GM12878 (cell line): Measurements from ENCODE around the gene PTPRJ. TPM values are rescaled to one million over a fixed set of nuclear protein-coding genes. Genes with fewer than 3 reads are reported as not detected.

Experiments
- ATAC-seq: fragments of 200-7000 bp; cut with Tn5 transposase; 3 replicates; pipeline ENCODE4 v1.9.1; 2020; ENCODE audit warnings: mild to moderate bottlenecking, moderate library complexity
- BruUV-seq: library from RNA; stranded (reverse); fragments of 400-500 nt; replicated peaks from 2 replicates; lab custom pipeline; 2021; lab: Mats Ljungman, UMichigan
- CTCF ChIA-PET: fragments of 300-600 bp; sonication (Branson Sonifier 250); formaldehyde crosslinking; extraction: SDS; loops from one replicate; lab custom pipeline; 2021; ENCODE audit warnings: inconsistent platforms; lab: Yijun Ruan, JAX
- POLR2A ChIA-PET: fragments of 350-600 bp; formaldehyde crosslinking; extraction: SDS; loops from one replicate; lab custom pipeline; 2021; ENCODE audit warnings: inconsistent platforms; lab: Charles Lee
- RAD21 ChIA-PET: fragments of 300-600 bp; sonication (Branson Sonifier 250); formaldehyde crosslinking; loops from one replicate; lab custom pipeline; 2023; ENCODE audit warnings: antibody characterized with exemption; ENCODE audit not compliant: unreplicated experiment; lab: Charles Lee
- SMC1A ChIA-PET: fragments of 300-600 bp; sonication (Branson Sonifier 250); formaldehyde crosslinking; loops from one replicate; lab custom pipeline; 2023; ENCODE audit not compliant: unreplicated experiment, uncharacterized antibody; lab: Charles Lee
- DNase-seq: peaks from one replicate; pipeline ENCODE4 v3.0.0-alpha.2; 2011; ENCODE audit warnings: low read depth, low spot score
- FAIRE-seq: peaks from 3 replicates; lab custom pipeline; 2011; peaks lifted over from hg19 to GRCh38; lab: Jason Lieb, UNC
- H2AFZ ChIP-seq: 2 replicates; pipeline ENCODE4 v1.6.0; 2011; ENCODE audit warnings: low read depth, low read length, control low read depth; ENCODE audit not compliant: control insufficient read depth
- H3K27ac ChIP-seq: 2 replicates; pipeline ENCODE4 v1.5.1; 2011; ENCODE audit warnings: control low read depth; ENCODE audit not compliant: control insufficient read depth, insufficient read depth
- H3K27me3 ChIP-seq, 2 experiments: replicated peaks in 1 of 2; 2 replicates each; pipeline versions ENCODE4 v1.6.0 to v1.6.1; 2011; ENCODE audit warnings: low read length in 1 of 2; ENCODE audit not compliant: control insufficient read depth in 2 of 2, insufficient read depth in 2 of 2
- H3K36me3 ChIP-seq, 2 experiments: 2 replicates each; pipeline ENCODE4 v1.5.1; 2011; ENCODE audit warnings: low read length in 1 of 2; ENCODE audit not compliant: control insufficient read depth in 2 of 2, insufficient read depth in 2 of 2
- H3K4me1 ChIP-seq: 2 replicates; pipeline ENCODE4 v1.6.1; 2011; ENCODE audit warnings: mild to moderate bottlenecking, low read length, moderate library complexity, mixed read lengths; ENCODE audit not compliant: control insufficient read depth, insufficient read depth
- H3K4me2 ChIP-seq: 2 replicates; pipeline ENCODE4 v1.6.0; 2011; ENCODE audit warnings: control low read depth; ENCODE audit not compliant: control insufficient read depth, insufficient read depth
- H3K4me3 ChIP-seq: fragments of 200-600 bp; sonication (generic); 2 replicates; pipeline ENCODE4 v1.5.1; 2016
- H3K79me2 ChIP-seq: 2 replicates; pipeline ENCODE4 v1.6.0; 2011; ENCODE audit warnings: low read length; ENCODE audit not compliant: control insufficient read depth, insufficient read depth
- H3K9ac ChIP-seq: 2 replicates; pipeline ENCODE4 v1.8.0; 2011; ENCODE audit warnings: low read length, control low read depth, mixed read lengths; ENCODE audit not compliant: control insufficient read depth, insufficient read depth
- H3K9me3 ChIP-seq: replicated peaks from 3 replicates; pipeline ENCODE4 v1.5.1; 2011; ENCODE audit warnings: mild to moderate bottlenecking, low read length; ENCODE audit not compliant: control insufficient read depth, insufficient read depth
- H4K20me1 ChIP-seq: 2 replicates; pipeline ENCODE4 v1.6.0; 2011; ENCODE audit not compliant: control insufficient read depth, insufficient read depth
- BCL11A ChIP-seq: IDR thresholded peaks from 2 replicates; pipeline ENCODE4 v1.6.1; 2011; ENCODE audit warnings: low read depth, low read length
- BHLHE40 ChIP-seq, 2 experiments: fragments of 450-650 bp in 1 of 2; IDR thresholded peaks; 2 replicates each; pipeline ENCODE4 v1.6.1; 2011 to 2017; ENCODE audit warnings: low read depth in 2 of 2, borderline replicate concordance in 1 of 2, improper control_type of control experiment in 1 of 2, low read length in 1 of 2, mild to moderate bottlenecking in 1 of 2
- CBFB ChIP-seq: IDR thresholded peaks from 2 replicates; pipeline ENCODE4 v1.6.1; 2016; ENCODE audit warnings: antibody characterized with exemption, low read depth
- CREM ChIP-seq: IDR thresholded peaks from 2 replicates; pipeline ENCODE4 v1.6.1; 2014; ENCODE audit warnings: antibody characterized with exemption, low read depth
- ETV6 ChIP-seq, 2 experiments: fragments of 450-650 bp in 1 of 2; IDR thresholded peaks in 1 of 2; conservative IDR thresholded peaks in 1 of 2; 2 replicates each; pipeline ENCODE4 v1.6.1; 2014; ENCODE audit warnings: antibody characterized with exemption in 1 of 2, borderline replicate concordance in 1 of 2, low read depth in 1 of 2, mild to moderate bottlenecking in 1 of 2, moderate library complexity in 1 of 2
- FOXM1 ChIP-seq: IDR thresholded peaks from 2 replicates; pipeline ENCODE4 v1.6.1; 2012; ENCODE audit warnings: low read depth, mild to moderate bottlenecking, inconsistent platforms, low read length, moderate library complexity
- IKZF1 ChIP-seq: fragments of 450-650 bp; conservative IDR thresholded peaks from 2 replicates; pipeline ENCODE4 v1.6.1; 2017; ENCODE audit warnings: antibody characterized with exemption, mild to moderate bottlenecking
- JUND ChIP-seq: IDR thresholded peaks from 2 replicates; pipeline ENCODE4 v1.6.1; 2012; ENCODE audit warnings: low read depth, mild to moderate bottlenecking, low read length, improper control_type of control experiment, moderate library complexity
- KLF5 ChIP-seq: fragments of 450-650 bp; IDR thresholded peaks from 2 replicates; pipeline ENCODE4 v1.6.1; 2014; ENCODE audit warnings: mild to moderate bottlenecking; ENCODE audit not compliant: partially characterized antibody
- MEF2A ChIP-seq: IDR thresholded peaks from 2 replicates; pipeline ENCODE4 v1.6.1; 2011; ENCODE audit warnings: low read depth, mild to moderate bottlenecking, low read length, moderate library complexity; ENCODE audit not compliant: insufficient read depth
- MTA3 ChIP-seq: IDR thresholded peaks from 2 replicates; pipeline ENCODE4 v1.6.1; 2012; ENCODE audit warnings: low read length, inconsistent platforms, borderline replicate concordance
- MXI1 ChIP-seq: fragments of 150-350 bp; IDR thresholded peaks from 2 replicates; pipeline ENCODE4 v1.6.1; 2011; ENCODE audit warnings: low read depth, mild to moderate bottlenecking, inconsistent platforms, low read length, improper control_type of control experiment
- NFIC ChIP-seq: IDR thresholded peaks from 2 replicates; pipeline ENCODE4 v1.6.1; 2012; ENCODE audit warnings: low read depth, mild to moderate bottlenecking, inconsistent platforms, low read length, moderate library complexity
- PAX5 ChIP-seq: IDR thresholded peaks from 2 replicates; pipeline ENCODE4 v1.6.1; 2011; ENCODE audit warnings: low read depth, low read length, borderline replicate concordance
- RELB ChIP-seq: fragments of 450-650 bp; IDR thresholded peaks from 2 replicates; pipeline ENCODE4 v1.6.1; 2017; ENCODE audit warnings: low read depth, mild to moderate bottlenecking, moderate library complexity
- SMAD1 ChIP-seq: fragments of 450-650 bp; IDR thresholded peaks from 2 replicates; pipeline ENCODE4 v1.6.1; 2018; ENCODE audit warnings: mild to moderate bottlenecking, low read depth; ENCODE audit not compliant: partially characterized antibody
- SP1 ChIP-seq: IDR thresholded peaks from one replicate; pipeline ENCODE4 v1.6.1; 2011; ENCODE audit warnings: low read depth, low read length
- SPI1 ChIP-seq: IDR thresholded peaks from 2 replicates; pipeline ENCODE4 v1.6.1; 2011; ENCODE audit warnings: low read depth, mild to moderate bottlenecking, low read length, moderate library complexity, borderline replicate concordance; ENCODE audit not compliant: insufficient read depth
- STAT1 ChIP-seq: fragments of 450-650 bp; conservative IDR thresholded peaks from 2 replicates; pipeline ENCODE4 v1.6.1; 2014; ENCODE audit warnings: antibody characterized with exemption, mild to moderate bottlenecking
- SUPT20H ChIP-seq: IDR thresholded peaks from 2 replicates; pipeline ENCODE4 v1.6.1; 2011; ENCODE audit warnings: low read depth, mild to moderate bottlenecking, low read length, moderate library complexity, borderline replicate concordance; ENCODE audit not compliant: control insufficient read depth
- TCF7 ChIP-seq: IDR thresholded peaks from 2 replicates; pipeline ENCODE4 v1.6.1; 2014; ENCODE audit warnings: antibody characterized with exemption, borderline replicate concordance
- ZNF384 ChIP-seq: IDR thresholded peaks from 2 replicates; pipeline ENCODE4 v1.6.1; 2012; ENCODE audit warnings: low read depth, mild to moderate bottlenecking, low read length, improper control_type of control experiment, borderline replicate concordance
- WGBS: methylation state at CpG from one replicate; pipeline ENCODE4 v1.1.6; 2016; ENCODE audit warnings: low lambda C conversion rate; ENCODE audit not compliant: insufficient replicate concordance, insufficient coverage; ENCODE audit errors: missing lambda C conversion rate; 5-methylcytosine and 5-hydroxymethylcytosine counted together
- in situ Hi-C: fragments of 300-500 bp; cut with MboI; formaldehyde crosslinking; loops from 9 replicates; pipeline ENCODE4 v1.14.3; 2018; ENCODE audit warnings: mixed read lengths
- intact Hi-C: fragments of 100-400 bp; cut with micrococcal nuclease; formaldehyde crosslinking; loops from one replicate; pipeline ENCODE4 v1.14.2; 2022; ENCODE audit not compliant: unreplicated experiment
- polyA plus RNA-seq, 11 experiments: library from polyadenylated mRNA; depleted of rRNA in 4 of 11; unstranded in 6 of 11; stranded (reverse) in 5 of 11; fragments of >200 nt; fragmentation: Nextera tagmentation in 4 of 11; fragmentation: Illumina TruSeq in 1 of 11; extraction: Ambion mirVana in 4 of 11; extraction: Trizol in 1 of 11; gene quantifications; 1 replicate in 1 of 11; 2 replicates in 10 of 11; pipeline versions ENCODE4 v1.2.1 to v1.2.3, GENCODE V29; 2011 to 2016; ENCODE audit warnings: inconsistent platforms in 2 of 11, missing spikeins in 2 of 11, low read depth in 1 of 11
- total RNA-seq, 4 experiments: library from RNA; depleted of rRNA in 3 of 4; stranded (reverse); fragments of >200 nt in 3 of 4; fragmentation: Illumina TruSeq in 1 of 4; extraction: Trizol in 1 of 4; gene quantifications; 2 replicates each; pipeline versions ENCODE4 v1.2.1 to v1.2.3, GENCODE V29; 2013 to 2021

Gene PTPRJ
- total and polyA plus RNA-seq, 10 of the 15 experiments (the other 5 are each of a cell fraction or from before 2014, with no cell fraction given) = 0.22 to 22.4 (median 7.4) TPM

- Histone ChIP-seq H2AFZ (no peak overlapping the region), H3K4me1 (peaks cover 44% of the 10 kb centered on the region), H3K9me3 (no peaks in the 10 kb centered on the region), H3K79me2 (peaks cover 10% of the 10 kb centered on the region), H3K4me2 (peak overlapping the region; percentile 58), H4K20me1 (no peaks in the 10 kb centered on the region), H3K4me3 (peak overlapping the region; percentile 2; the same call in 1 of the 2 replicates), H3K27me3 (no peaks in the 10 kb centered on the region), H3K36me3 (0 out of 4 replicates have a peak, but pooled peaks cover 0 to 4% of the 10 kb centered on the region in 2 experiments), H3K9ac (peak overlapping the region; percentile 32; the same call in 1 of the 2 replicates), H3K27ac (peak overlapping the region; percentile 53)
- FAIRE-seq (no peak), DNase-seq (no peak), ATAC-seq (peak; percentile 69)
- ChIA-PET POLR2A (interaction anchor here (1.0 to 1.2 kb wide), 2 partner anchors 13 to 23 kb away, joined by 3 read pairs; no protein-coding TSS in a partner anchor), SMC1A (interaction anchor here (0.9 to 2.1 kb wide), 9 partner anchors 9 to 167 kb away, joined by 3 to 6 read pairs (median 4); no protein-coding TSS in a partner anchor), RAD21 (interaction anchor here (1.0 to 1.6 kb wide), 6 partner anchors 12 to 202 kb away, joined by 3 to 7 read pairs (median 4); no protein-coding TSS in a partner anchor), CTCF (interaction anchor here (0.5 to 1.2 kb wide), 4 partner anchors 13 to 52 kb away, joined by 3 to 5 read pairs (median 4); no protein-coding TSS in a partner anchor)
- 18% methylated on average over 12 of the region's 12 CpGs for WGBS
- intact Hi-C loops = no loop called here
- in situ Hi-C loops = no loop called here
- no TSS peak for BruUV-seq
- no peak for TF ChIP-seq ZNF384
- 0 out of 2 replicates have a peak, but pooled peaks have one; percentile 31 for TF ChIP-seq MEF2A
- TF ChIP-seq FOXM1 = peak; percentile 51; the same call in 1 of the 2 replicates
- TF ChIP-seq STAT1 = no peak
- TF ChIP-seq MXI1 = no peak
- peak; percentile 51; the same call in 1 of the 2 replicates for TF ChIP-seq IKZF1
- peak; percentile 51; the same call in 1 of the 2 replicates for TF ChIP-seq BCL11A
- no peak for TF ChIP-seq SUPT20H
- TF ChIP-seq MTA3 = peak; percentile 55; the same call in 1 of the 2 replicates
- no peak for TF ChIP-seq BHLHE40 (IDR thresholded peaks at IDR 0.05; ENCODE audit: borderline replicate concordance in 1 of 2, low read depth in 2 of 2, low read length in 1 of 2)
- TF ChIP-seq ETV6 (conservative IDR thresholded peaks at IDR 0.05 in 1 of 2, IDR thresholded peaks at IDR 0.05 in 1 of 2; ENCODE audit: borderline replicate concordance in 1 of 2, low read depth in 1 of 2) = peak in 1 of 2 experiments; percentile 65; a peak in 2 of 4 replicates
- TF ChIP-seq TCF7 = no peak
- TF ChIP-seq SMAD1 = no peak
- peak; percentile 17 for TF ChIP-seq SP1
- peak; percentile 74 for TF ChIP-seq NFIC
- TF ChIP-seq CREM = peak; percentile 28; the same call in 1 of the 2 replicates
- TF ChIP-seq CBFB = peak; percentile 46; the same call in 1 of the 2 replicates
- peak; percentile 61; the same call in 1 of the 2 replicates for TF ChIP-seq SPI1
- TF ChIP-seq KLF5 = no peak
- no peak for TF ChIP-seq RELB
- TF ChIP-seq JUND = no peak
- TF ChIP-seq PAX5 = 0 out of 2 replicates have a peak, but pooled peaks have one; percentile 6
Measured at GRCh38 chr11:48055292-48056132, 75.2 kb downstream of the PTPRJ start.
